Hematopoietic multipotent progenitor cell treated with erythropoietin and hydrocortisone succinate and interleukin-3 and kit ligand, for 6 days (in vitro differentiated cells): ENCODE data around the gene ZDHHC23.

Experiments used
- DNase-seq: peaks from one replicate; pipeline ENCODE4 v3.0.0-alpha.2; 2015

The ZDHHC23 gene, protein sequence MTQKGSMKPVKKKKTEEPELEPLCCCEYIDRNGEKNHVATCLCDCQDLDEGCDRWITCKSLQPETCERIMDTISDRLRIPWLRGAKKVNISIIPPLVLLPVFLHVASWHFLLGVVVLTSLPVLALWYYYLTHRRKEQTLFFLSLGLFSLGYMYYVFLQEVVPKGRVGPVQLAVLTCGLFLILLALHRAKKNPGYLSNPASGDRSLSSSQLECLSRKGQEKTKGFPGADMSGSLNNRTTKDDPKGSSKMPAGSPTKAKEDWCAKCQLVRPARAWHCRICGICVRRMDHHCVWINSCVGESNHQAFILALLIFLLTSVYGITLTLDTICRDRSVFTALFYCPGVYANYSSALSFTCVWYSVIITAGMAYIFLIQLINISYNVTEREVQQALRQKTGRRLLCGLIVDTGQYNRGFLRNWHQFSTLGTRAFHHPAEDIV

DNA sequence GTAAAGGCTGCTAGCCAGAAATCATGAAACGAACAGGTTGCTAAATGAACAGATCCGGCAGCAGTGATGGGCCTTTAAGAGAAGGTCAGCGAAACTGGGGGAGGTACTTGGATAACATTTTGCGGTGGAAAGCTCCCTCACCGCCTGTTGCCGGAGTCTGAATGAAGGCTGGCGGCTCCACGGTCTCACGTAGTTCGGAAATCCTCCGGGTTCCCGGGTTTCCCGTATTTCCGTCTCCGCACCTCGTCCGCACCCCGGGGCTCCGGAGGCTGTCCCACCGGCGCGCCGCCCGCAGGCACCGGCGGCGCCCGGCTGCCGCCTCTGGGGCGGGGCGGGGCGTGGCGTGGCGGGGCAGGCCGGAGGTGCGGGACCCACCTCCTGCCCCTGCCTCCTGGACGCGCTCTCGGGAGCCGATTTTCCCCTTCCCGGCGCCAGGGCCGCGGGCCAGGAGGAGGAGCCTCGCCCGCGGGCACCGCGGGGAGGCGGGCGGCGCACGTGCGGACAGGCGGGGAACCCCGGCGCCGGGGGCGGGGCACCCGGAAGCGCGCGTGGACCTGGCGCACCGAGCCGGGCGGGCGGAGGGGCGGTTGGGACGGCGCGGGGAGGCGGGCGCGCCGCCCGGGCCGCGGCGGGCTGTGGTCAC is at the start of gene ZDHHC23:
ZDHHC23 (plus strand) TSS at position 642 of the 643 bp plus-strand sequence. CDS start 790 bp downstream, outside the sequence.
- DNase-seq: peak; percentile 69

DNA sequence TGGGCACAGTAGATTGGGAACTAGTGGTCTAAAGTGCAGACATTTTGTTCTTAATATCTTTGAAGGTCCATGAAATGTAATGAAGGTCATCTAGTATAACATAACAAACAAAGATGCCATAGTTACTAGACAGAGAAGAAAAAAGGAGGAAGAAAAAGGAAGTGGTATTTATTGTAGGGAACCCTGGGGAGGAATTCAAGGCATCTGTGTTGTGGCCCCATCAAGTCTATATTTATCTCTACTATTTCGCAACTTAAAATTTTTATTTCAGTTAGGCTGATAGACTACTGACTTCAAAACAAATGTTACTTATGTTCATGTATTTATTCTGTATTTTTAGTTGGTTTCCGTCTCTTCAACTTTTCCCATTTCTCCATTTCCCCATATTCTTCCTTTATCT is 48.9 kb upstream of the ZDHHC23 start:
- DNase-seq: peak; percentile 22

DNA sequence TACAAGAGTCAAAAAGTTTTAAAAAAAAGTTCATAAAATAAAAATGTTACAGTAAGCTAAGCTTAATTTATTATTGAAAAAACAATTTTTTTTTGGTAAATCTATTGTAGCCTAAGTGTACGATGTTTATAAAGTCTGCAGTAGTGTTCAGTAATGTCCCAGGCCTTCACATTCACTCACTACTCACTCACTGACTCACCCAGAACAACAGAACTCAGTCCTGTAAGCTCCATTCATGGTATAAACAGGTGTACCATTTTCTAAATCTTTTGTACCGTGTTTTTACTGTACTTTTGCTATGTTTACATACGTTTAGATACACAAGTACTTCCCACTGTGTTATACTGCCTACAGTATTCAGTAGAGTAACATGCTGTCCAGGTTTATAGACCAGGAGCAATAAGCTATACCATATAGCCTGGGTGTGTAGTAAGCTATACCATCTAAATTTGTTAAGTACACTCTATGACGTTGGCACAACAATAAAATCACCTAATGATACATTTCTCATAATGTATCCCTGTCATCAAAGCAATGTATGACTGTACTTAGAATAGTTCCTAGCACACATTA is 41.2 kb upstream of the ZDHHC23 start:
- DNase-seq: no peak

DNA sequence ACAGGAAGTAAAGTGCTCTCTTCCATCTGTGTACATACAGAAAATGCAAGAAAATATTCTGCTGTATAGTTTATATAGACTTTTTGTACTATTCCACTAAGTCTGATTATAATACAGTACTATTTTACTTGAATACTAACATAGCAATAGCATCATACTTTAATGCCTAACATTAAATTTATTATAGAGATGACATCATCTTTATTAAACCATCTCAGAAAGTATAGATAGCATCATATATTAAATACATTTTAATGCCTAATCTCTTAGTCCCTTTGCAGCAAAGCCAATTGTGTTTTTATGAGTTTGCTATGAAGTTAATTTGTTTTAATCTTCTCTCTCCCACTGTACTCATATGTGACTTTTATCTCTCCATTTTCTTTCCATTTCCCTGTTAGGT is 39.7 kb upstream of the ZDHHC23 start:
- no peak for DNase-seq

DNA sequence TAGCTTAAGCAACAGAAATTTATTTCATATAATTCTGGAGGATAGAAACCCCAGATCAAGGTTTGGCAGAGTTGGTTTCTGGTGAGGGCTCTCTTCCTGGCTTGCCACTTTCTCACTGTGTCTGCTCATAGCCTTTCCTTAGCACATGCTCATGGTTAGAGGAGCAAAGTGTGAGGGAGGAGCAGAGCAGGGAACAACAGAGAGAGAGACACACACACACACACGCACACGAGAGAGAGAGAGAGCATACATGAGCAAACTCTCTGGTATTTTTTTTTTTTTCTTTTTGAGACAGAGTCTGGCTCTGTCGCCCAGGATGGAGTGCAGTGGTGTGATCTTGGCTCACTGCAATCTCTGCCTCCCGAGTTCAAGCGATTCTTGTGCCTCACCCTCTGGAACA is 36.8 kb upstream of the ZDHHC23 start:
- no peak for DNase-seq

DNA sequence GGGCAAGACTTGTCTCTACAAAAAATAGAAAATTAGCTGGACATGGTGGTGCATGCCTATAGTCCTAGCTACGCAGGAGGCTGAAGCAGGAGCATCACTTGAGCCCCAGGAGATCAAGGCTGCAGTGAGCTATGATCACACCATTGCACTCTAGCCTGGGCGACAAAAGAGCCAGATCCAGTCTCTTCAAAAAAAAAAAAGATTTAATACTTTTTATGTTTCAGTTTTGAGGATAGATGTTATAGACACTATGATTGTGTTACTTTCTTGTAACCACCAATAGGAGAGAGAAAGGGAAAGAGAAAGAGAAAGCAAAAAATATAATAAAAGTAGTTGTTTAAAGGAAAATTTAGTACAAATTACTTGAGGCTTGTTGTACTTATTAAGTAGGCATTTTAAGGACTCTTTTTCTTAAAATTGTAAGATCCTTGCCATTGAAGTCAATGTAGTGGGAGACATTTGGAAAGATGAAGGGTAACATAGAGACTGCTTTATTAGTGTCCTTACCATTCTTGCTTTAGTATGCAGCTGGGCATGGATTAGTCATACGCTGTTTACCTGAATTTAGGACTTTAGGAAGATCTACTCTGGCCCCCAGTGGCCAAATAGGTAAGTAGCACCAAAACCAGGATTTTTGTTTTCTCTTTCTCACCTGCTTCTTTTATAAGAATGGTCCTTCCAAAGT is 35.1 kb upstream of the ZDHHC23 start:
- peak; percentile 78 for DNase-seq

DNA sequence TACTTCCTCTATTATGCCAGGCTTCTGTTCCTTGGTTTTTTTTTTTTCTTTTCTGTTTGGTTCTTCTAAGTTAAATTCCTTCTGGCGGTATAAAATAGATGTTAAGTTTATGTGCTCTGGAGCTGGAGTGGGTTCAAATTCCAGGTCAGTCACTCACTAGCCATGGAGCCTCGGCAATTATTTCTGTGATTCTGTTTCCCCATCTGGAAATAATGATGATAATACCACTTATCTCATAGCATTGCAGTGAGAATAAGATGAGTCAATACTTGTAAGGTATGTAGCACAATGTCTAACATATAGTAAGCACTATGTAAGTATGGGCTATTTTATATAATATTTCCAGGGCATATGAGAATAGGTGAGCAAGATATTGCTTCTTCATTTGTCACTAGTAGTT is 33.2 kb upstream of the ZDHHC23 start:
- no peak for DNase-seq

DNA sequence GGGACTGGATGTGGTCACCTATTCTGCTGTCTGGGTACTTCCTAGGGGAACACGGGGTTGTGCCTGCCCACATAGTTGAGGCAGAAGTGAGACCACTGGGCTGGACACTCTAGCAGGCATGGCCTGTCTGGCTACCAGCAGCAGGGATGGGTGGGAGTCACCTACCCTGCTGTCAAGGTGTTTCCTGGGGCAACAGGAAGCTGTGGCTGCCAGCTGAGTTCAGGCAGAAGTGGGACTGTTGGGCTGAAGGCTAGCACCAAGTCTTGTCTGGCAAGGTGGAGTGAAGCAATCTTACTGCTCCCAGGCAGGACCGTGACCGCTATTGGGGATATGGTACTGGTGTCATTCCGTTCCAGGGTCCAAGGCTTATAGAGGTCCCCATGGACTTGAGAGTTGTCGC is 20.3 kb upstream of the ZDHHC23 start:
- DNase-seq: no peak

DNA sequence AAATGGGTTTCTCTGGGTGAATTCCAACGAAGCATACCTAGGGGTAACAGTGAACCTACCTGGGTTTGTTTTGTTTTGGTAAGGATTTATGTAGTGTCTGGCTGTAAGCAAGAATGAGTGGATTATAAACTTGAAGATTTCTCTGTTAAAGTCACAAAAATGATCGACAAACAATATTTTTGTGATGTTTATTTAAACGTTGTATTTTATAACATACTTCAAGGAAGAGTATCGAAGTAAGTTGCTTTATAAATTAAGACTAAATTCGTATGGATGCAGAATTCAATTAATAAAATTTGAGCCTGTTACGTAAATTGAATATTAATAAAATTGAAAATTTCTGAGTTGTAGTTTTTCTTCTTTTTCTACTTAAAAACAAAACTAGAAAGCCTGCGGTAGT is 982 bp upstream of the ZDHHC23 start:
- no peak for DNase-seq

DNA sequence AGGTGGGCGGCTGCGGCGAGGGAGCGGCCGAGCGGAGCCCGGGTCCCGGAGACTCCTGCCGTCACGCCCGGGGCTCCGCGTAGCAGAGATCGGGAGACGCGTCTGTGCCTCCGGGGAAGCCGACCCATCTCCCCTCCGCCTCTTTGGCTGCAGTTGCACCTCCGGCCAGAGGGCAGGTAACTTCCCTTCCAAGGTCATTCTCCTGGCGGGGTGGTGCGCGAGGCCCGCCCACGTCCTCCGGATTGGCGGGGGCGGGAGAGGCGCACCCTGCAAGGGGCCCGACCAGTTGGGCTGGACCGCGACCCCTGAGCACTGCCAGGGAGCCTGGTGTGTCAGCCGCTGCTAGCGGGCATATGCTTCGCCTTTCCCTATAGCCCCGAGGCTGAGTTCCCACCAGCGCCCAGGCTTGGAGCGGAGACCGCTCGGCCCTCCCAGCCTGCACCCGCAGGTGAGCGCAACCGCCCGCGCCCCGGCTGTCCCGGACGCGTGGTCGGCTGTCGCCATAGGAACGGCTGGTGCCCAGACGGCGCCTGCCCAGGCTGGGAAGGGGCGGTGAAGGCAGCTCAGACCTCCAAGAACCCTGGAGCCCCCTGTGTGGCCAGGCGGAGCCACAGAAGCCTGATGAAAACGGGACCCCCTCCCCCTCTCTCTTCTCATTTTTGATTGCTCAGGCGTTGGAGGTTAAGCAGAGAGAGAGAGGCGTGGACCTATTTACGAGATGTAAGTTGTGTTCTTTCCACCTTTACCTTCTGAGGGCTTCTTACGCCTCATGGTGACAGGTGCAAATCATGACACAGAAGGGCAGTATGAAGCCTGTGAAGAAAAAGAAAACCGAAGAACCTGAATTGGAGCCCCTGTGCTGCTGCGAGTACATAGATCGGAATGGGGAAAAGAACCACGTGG is 453 bp downstream of the ZDHHC23 start:
- peak; percentile 32 for DNase-seq

DNA sequence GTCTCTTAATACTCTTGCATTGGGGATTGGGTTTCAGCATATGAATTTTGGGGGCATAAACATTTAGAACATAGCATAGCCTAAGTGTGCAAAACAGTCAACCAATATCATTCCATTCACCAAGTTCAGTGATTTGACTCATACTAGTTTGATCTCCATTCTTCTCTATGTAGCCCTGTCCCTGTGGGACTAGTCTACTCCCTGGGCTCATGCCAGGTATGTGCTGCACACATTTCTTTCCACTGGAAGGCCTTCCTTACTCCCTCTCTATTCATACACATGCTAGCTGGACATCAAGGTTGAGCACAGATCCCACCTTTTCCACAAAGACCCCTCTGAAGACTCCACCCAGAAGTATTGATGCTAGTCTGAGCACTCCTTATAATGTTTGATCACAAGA is 5.1 kb downstream of the ZDHHC23 start:
- no peak for DNase-seq

DNA sequence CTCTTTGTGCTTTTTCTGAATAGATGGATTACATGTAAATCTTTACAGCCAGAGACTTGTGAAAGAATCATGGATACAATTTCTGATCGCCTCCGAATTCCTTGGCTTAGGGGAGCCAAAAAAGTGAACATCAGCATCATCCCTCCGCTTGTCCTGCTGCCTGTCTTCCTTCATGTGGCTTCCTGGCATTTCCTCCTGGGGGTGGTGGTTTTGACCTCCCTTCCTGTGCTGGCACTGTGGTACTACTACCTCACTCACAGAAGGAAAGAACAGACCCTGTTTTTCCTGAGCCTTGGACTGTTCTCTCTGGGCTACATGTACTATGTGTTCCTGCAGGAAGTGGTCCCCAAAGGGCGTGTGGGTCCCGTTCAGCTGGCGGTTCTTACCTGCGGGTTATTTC is 5.9 kb downstream of the ZDHHC23 start:
- no peak for DNase-seq

DNA sequence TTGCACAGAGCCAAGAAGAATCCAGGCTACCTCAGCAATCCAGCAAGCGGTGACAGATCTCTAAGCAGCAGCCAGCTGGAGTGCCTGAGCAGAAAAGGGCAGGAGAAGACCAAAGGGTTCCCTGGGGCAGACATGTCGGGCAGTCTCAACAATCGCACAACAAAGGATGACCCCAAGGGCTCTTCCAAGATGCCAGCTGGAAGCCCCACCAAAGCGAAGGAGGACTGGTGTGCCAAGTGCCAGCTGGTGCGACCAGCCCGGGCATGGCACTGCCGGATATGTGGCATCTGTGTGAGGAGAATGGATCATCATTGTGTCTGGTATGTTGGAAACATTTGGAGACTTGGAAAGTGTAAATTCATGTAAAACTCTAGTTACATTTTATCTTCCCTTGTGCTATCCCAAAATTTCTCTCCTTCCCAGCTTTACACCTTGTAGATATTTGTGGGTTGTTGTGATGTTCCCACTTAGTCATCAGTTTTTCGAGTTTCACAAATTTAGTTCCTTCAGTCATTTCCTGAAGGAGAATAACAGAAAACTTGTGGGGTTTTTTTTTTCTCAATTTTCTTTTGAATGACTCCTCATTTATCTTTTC is 6.4 kb downstream of the ZDHHC23 start:
- no peak for DNase-seq

DNA sequence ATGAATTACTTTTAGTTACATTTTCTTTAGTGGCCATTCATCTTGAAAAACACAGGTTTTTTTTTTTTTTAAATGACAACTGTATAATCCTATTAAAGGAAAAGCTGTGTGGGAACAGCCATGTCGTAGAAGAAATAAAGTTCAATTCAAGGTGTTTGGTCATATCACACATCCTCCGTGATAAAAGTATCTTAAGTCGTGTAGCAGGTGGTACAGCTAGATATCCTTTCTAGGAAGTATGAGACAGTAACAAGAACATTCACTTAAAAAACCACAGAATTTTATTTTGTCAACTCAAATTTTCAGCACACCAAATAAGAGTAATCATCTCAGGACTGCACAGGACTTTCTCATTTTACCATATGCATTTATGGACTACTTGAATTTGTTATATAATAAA is 16.1 kb downstream of the ZDHHC23 start:
- DNase-seq: peak; percentile 35

DNA sequence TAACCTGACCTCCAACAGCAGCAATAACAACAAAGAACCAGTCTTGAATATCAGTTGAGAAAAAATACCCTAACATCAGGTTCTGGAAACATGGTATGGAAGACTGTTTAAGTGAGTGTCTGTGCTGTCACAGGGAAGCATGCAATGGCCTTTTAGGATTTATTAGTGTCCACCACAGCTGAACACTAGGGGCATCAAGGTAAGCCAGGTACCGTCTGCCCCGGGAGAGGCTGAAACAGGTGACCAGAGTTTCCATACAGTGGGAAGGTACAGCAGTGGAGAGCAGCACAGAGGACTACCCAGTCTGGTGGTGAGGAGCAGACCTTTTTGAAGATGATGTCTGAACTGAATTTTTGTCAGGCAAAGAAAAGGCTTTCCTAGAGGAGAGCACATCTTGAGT is 18.4 kb downstream of the ZDHHC23 start:
- no peak for DNase-seq

DNA sequence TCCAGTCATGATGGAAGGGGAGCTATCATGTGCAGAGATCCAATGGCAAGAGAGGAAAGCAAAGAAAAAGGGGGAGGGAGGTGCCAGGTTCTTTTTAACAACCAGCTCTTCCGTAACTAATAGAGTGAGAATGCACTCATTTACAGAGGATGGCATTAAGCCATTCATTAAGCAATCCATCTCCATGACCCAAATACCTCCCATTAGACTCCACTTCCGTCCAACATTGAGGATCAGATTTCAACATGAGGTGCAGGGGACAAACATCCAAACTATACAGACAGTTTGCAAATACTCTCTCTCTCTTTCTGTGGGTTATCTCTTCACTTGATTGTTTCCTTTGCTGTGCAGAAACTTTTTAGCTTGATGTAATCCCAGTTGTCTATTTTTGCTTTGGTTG is 21.2 kb downstream of the ZDHHC23 start:
- DNase-seq: no peak

DNA sequence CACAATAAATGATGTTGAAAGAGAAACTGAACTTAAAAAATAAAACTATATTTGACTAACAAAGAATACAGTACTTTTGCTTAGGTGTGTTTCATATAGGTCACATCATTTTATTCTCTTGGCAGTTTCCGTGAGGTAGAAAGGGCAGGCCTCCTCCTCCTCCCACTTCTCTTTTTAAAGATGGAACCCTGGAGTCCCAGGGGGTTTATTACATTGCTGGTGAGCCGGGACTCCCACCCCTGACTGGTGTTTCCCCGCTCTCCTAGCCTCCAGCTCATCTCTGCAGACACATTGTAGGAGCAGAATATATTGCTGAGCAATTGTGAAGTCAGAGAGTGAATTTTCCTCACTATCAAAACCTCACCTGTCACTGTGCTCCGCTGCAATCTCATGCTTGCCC is 30.0 kb downstream of the ZDHHC23 start:
- DNase-seq: no peak

DNA sequence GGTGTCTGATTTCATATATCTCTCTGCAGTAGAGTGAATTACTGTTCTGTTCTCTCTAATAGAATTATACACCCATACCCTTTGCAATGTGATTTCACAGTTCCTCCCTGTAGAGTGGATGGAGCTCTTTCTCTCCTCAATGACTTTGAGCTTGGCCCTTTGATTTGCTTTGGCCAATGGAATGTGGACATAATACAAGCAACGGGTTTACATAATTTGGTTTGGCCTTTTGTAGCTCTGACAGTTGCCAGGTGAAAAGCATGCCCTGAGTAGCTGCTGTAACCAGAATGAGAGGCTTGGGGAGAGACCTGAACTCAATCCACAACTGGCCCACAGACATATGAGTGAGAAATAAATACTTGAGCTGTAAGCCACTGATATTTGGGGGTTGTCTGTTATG is 32.1 kb downstream of the ZDHHC23 start:
- DNase-seq: no peak

DNA sequence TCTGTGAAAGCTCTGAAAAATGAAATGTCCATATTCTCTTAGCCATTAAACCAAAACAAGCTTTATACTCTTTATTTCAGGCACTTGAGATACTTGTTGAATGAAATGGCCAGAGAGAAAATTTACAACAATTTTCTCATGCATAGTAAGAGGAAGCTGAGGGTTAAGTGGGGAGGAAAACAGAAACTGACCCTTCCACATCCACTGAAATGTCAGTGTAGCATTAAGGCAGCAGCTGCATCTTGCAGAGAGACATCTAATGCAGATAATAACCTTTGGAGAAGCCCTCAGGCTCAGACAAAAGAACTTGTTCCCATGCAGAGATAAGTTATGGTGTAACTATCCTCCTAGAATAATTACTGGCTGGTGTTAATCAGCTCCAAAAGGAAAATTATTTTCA is 34.0 kb downstream of the ZDHHC23 start:
- no peak for DNase-seq

DNA sequence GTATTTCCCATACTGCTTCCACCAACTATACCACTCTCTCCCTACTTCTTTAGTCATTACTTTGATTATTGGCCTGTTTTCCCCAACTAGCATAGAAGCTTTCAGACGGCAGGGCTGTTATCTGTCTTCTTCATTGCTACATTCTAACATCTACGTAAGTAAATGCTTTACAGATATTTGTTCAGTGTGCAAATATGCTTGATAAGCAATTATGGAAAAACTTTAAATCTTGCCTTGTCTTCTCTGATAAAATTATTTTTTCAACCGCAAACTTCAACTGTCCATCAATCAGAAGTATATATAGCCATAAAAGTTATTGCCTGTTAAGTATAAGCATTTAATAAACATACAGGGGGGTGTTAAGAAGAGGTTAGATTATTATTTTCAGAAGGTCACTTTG is 35.7 kb downstream of the ZDHHC23 start:
- DNase-seq: no peak

DNA sequence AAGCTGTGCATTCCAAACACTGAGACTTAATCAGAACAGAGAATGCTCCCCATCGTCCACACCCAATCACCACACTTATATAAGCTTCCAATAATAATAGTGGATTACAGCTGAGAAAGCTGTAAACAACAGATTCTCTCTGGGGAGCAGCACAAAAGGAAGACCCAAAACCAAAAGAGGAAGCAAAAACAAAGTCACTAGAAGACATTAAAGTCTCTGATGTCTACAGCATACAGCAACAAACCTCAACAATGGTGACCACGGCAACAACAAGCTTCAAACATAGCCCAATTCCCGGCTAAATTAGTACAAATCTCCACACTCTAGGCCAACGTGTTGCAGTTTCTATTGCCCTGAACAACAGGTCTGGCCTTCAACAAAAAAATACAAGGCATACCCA is 37.7 kb downstream of the ZDHHC23 start:
- DNase-seq: peak; percentile 11

DNA sequence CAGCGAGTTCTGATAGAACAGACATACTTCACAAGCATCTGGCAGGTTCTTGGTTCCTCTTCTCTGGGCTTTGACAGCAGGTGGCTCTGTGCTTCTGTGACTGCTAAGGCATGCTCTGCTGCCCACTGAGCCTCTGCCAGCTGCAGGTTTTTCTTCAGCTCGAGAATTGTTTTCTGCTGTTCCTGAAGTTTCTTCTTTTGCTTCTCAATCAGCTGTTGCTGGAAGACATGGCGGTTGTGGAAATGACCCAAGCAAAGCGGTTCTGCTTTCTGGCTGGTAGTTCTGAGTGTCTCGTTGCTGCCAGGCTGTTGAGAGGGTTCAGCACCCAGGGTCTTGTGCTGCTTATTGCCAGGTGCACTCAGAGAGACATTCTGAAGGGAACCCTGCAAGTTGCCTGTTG is 57.7 kb downstream of the ZDHHC23 start:
- no peak for DNase-seq
